Neural cell (in vitro differentiated cells): Measurements from ENCODE around the gene ANKRD33B. TPM values are rescaled to one million over a fixed set of nuclear protein-coding genes. Genes with fewer than 3 reads are reported as not detected.

Experiments
- H2AFZ ChIP-seq: fragments of 200-600, 300-800 bp; sonication (generic), shearing (Covaris generic); 2 replicates; pipeline ENCODE4 v1.6.0; 2014; ENCODE audit warnings: low read depth, mild to moderate bottlenecking, antibody characterized with exemption, low read length, moderate library complexity
- H3F3A ChIP-seq: fragments of 200-600 bp; shearing (Covaris generic); 2 replicates; pipeline ENCODE4 v1.6.1; 2016; ENCODE audit warnings: mild to moderate bottlenecking, moderate library complexity, mixed read lengths, antibody characterized with exemption, low read length; ENCODE audit not compliant: insufficient read depth, poor library complexity, severe bottlenecking
- H3K27ac ChIP-seq: fragments of 200-600, 300-800 bp; sonication (generic), shearing (Covaris generic); 2 replicates; pipeline ENCODE4 v1.5.1; 2014; ENCODE audit warnings: mild to moderate bottlenecking, low read length, moderate library complexity
- H3K27me3 ChIP-seq: fragments of 300-800, 200-600 bp; sonication (generic), shearing (Covaris generic); 2 replicates; pipeline ENCODE4 v1.6.0; 2014; ENCODE audit warnings: mild to moderate bottlenecking, low read depth, low read length, moderate library complexity; ENCODE audit not compliant: insufficient read depth
- H3K36me3 ChIP-seq: fragments of 300-800, 200-600 bp; sonication (generic), shearing (Covaris generic); 2 replicates; pipeline ENCODE4 v1.5.1; 2014; ENCODE audit warnings: mild to moderate bottlenecking, antibody characterized with exemption, low read length, moderate library complexity; ENCODE audit not compliant: insufficient read depth
- H3K4me2 ChIP-seq: fragments of 300-800, 200-600 bp; sonication (generic), shearing (Covaris generic); 2 replicates; pipeline ENCODE4 v1.6.0; 2014; ENCODE audit warnings: mild to moderate bottlenecking, low read length
- H3K4me3 ChIP-seq: fragments of 300-800, 200-600 bp; sonication (generic), shearing (Covaris generic); 2 replicates; pipeline ENCODE4 v1.5.1; 2014; ENCODE audit warnings: mild to moderate bottlenecking, low read length, moderate library complexity
- H3K79me2 ChIP-seq: fragments of 200-600 bp; shearing (Covaris generic); replicated peaks from 2 replicates; pipeline ENCODE4 v1.6.0; 2014; ENCODE audit warnings: mild to moderate bottlenecking, low read length, moderate library complexity; ENCODE audit not compliant: insufficient read depth
- H3K9ac ChIP-seq: fragments of 300-800, 200-600 bp; sonication (generic), shearing (Covaris generic); 2 replicates; pipeline ENCODE4 v1.6.1; 2016; ENCODE audit warnings: mild to moderate bottlenecking, low read length, mixed read lengths
- H3K9me2 ChIP-seq: fragments of 200-600 bp; shearing (Covaris generic); 2 replicates; pipeline ENCODE4 v1.6.1; 2016; ENCODE audit warnings: mild to moderate bottlenecking, low read length, mixed read lengths; ENCODE audit not compliant: insufficient read depth
- H3K9me3 ChIP-seq: fragments of 200-600, 300-800 bp; sonication (generic), shearing (Covaris generic); 2 replicates; pipeline ENCODE4 v1.6.1; 2016; ENCODE audit warnings: mild to moderate bottlenecking, mixed run types, low read length, moderate library complexity, mixed read lengths
- H4K20me1 ChIP-seq: fragments of 200-600 bp; shearing (Covaris generic); 2 replicates; pipeline ENCODE4 v1.6.1; 2016; ENCODE audit warnings: mild to moderate bottlenecking, mixed run types; ENCODE audit not compliant: insufficient read depth
- CTCF ChIP-seq: fragments of 450-650 bp; IDR thresholded peaks from 2 replicates; pipeline ENCODE4 v1.5.1; 2014; ENCODE audit warnings: antibody characterized with exemption, mild to moderate bottlenecking, moderate library complexity; ENCODE audit not compliant: poor library complexity, severe bottlenecking
- EP300 ChIP-seq: fragments of 450-650 bp; conservative IDR thresholded peaks from 2 replicates; pipeline ENCODE4 v1.6.1; 2014; ENCODE audit warnings: antibody characterized with exemption, mild to moderate bottlenecking, moderate library complexity; ENCODE audit not compliant: poor library complexity, severe bottlenecking
- EZH2 ChIP-seq: fragments of 200-600, 300-800 bp; shearing (Covaris generic), sonication (generic); IDR thresholded peaks from 2 replicates; pipeline ENCODE4 v1.6.1; 2014; ENCODE audit warnings: antibody characterized with exemption, low read length, borderline replicate concordance, mild to moderate bottlenecking; ENCODE audit not compliant: insufficient read depth, poor library complexity, severe bottlenecking
- MXI1 ChIP-seq: fragments of 450-650 bp; conservative IDR thresholded peaks from 2 replicates; pipeline ENCODE4 v1.6.1; 2014; ENCODE audit warnings: antibody characterized with exemption, mild to moderate bottlenecking; ENCODE audit not compliant: poor library complexity, severe bottlenecking
- POLR2AphosphoS5 ChIP-seq: IDR thresholded peaks from 2 replicates; pipeline ENCODE4 v1.6.1; 2012
- RAD21 ChIP-seq: fragments of 450-650 bp; conservative IDR thresholded peaks from 2 replicates; pipeline ENCODE4 v1.6.1; 2014; ENCODE audit warnings: antibody characterized with exemption, mild to moderate bottlenecking, moderate library complexity
- REST ChIP-seq: IDR thresholded peaks from 2 replicates; pipeline ENCODE4 v1.6.1; 2012; ENCODE audit warnings: borderline replicate concordance
- SMC3 ChIP-seq: fragments of 450-650 bp; conservative IDR thresholded peaks from 2 replicates; pipeline ENCODE4 v1.6.1; 2014; ENCODE audit warnings: antibody characterized with exemption, mild to moderate bottlenecking, moderate library complexity; ENCODE audit not compliant: poor library complexity
- TAF1 ChIP-seq: IDR thresholded peaks from 2 replicates; pipeline ENCODE4 v1.6.1; 2012; ENCODE audit warnings: low read depth
- polyA plus RNA-seq: library from polyadenylated mRNA; depleted of rRNA; stranded (reverse); fragments of >200 nt; gene quantifications from 2 replicates; pipeline ENCODE4 v1.2.3, GENCODE V29; 2014

ANKRD33B gene
- polyA plus RNA-seq, 1 donor from 2014 or later = not detected

GRCh38 chr5:10652151-10652550 is 88.3 kb downstream of the ANKRD33B start:
- no peak overlapping the region for H3K27ac ChIP-seq

GRCh38 chr5:10652606-10653005 is 88.7 kb downstream of the ANKRD33B start:
- H3K27me3 ChIP-seq = no peaks in the 10 kb centered on the region
- H3F3A ChIP-seq = no peaks in the 10 kb centered on the region
- H4K20me1 ChIP-seq = no peaks in the 10 kb centered on the region
- H3K9ac ChIP-seq = no peak overlapping the region
- no peak overlapping the region for H3K27ac ChIP-seq
- H3K9me2 ChIP-seq = no peaks in the 10 kb centered on the region
- H3K9me3 ChIP-seq = no peaks in the 10 kb centered on the region
- H3K79me2 ChIP-seq = no peaks in the 10 kb centered on the region
- H3K4me3 ChIP-seq = no peak overlapping the region
- H3K36me3 ChIP-seq = no peaks in the 10 kb centered on the region
- no peak for TF ChIP-seq CTCF
- no peak for TF ChIP-seq EP300
- TF ChIP-seq EZH2 = no peak
- TF ChIP-seq REST = no peak
- TF ChIP-seq SMC3 = no peak
- no peak for TF ChIP-seq POLR2AphosphoS5
- no peak for TF ChIP-seq RAD21
- TF ChIP-seq MXI1 = no peak
- TF ChIP-seq TAF1 = no peak
- no peak overlapping the region for H2AFZ ChIP-seq
- H3K4me2 ChIP-seq = no peak overlapping the region

More at GRCh38 chr5:10652151-10652550, 88.3 kb downstream of the ANKRD33B start:
- Histone ChIP-seq H3K79me2 (no peaks in the 10 kb centered on the region), H3F3A (no peaks in the 10 kb centered on the region), H3K27me3 (no peaks in the 10 kb centered on the region), H3K36me3 (no peaks in the 10 kb centered on the region), H3K4me3 (no peak overlapping the region), H4K20me1 (no peaks in the 10 kb centered on the region), H3K4me2 (no peak overlapping the region), H3K9ac (no peak overlapping the region), H3K9me2 (no peaks in the 10 kb centered on the region), H3K9me3 (no peaks in the 10 kb centered on the region), H2AFZ (no peak overlapping the region)
- TF ChIP-seq RAD21 = no peak

- Histone ChIP-seq H3K9me3 (no peaks in the 10 kb centered on the region), H3K27me3 (no peaks in the 10 kb centered on the region), H3K79me2 (no peaks in the 10 kb centered on the region), H3K9me2 (no peaks in the 10 kb centered on the region), H4K20me1 (no peaks in the 10 kb centered on the region), H3K9ac (no peak overlapping the region), H3K4me3 (no peak overlapping the region), H3F3A (no peaks in the 10 kb centered on the region), H2AFZ (no peak overlapping the region), H3K4me2 (no peak overlapping the region), H3K36me3 (no peaks in the 10 kb centered on the region), H3K27ac (no peak overlapping the region)
- TF ChIP-seq REST (no peak), RAD21 (no peak), TAF1 (no peak), EP300 (no peak), EZH2 (no peak), MXI1 (no peak), CTCF (no peak), SMC3 (no peak), POLR2AphosphoS5 (no peak)
These were observed 89.2 kb downstream of the ANKRD33B start for GRCh38 chr5:10653043-10653442.
